Gastroesophageal sphincter (tissue), 4 donors: ENCODE measurements around the gene KLHDC2. TPM values are rescaled to one million over a fixed set of nuclear protein-coding genes. Genes with fewer than 3 reads are reported as not detected.
"Not testable (repeated sequence)": the region's sequence is repeated elsewhere in the genome, so short reads cannot be mapped to it uniquely, and the experiment has no call there.

Experiments
- ATAC-seq: fragments of 150-250 bp; one replicate; pipeline ENCODE4 v1.9.1; 2016; ENCODE audit warnings: mild to moderate bottlenecking, moderate library complexity
- H3K27ac ChIP-seq, 4 donors: fragments of 200-600 bp; sonication (generic) in 3 of 4; 1 replicate in 3 of 4; 2 replicates in 1 of 4; pipeline ENCODE4 v1.5.1; 2016 to 2019
- H3K27me3 ChIP-seq: fragments of 200-600 bp; sonication (generic); one replicate; pipeline ENCODE4 v1.5.1; 2019
- H3K36me3 ChIP-seq, 2 donors: fragments of 200-600 bp; sonication (generic); one replicate each; pipeline ENCODE4 v1.5.1; 2019; ENCODE audit warnings: control low read depth in 1 of 2
- H3K4me1 ChIP-seq, 3 donors: fragments of 200-600 bp; sonication (generic); 1 replicate in 2 of 3; 2 replicates in 1 of 3; pipeline ENCODE4 v1.5.1; 2016 to 2019; ENCODE audit warnings: control low read depth in 2 of 3
- H3K4me3 ChIP-seq, 2 donors: fragments of 200-600 bp; sonication (generic); one replicate each; pipeline ENCODE4 v1.5.1; 2019; ENCODE audit warnings: mild to moderate bottlenecking in 1 of 2, moderate library complexity in 1 of 2
- H3K9me3 ChIP-seq, 3 donors: fragments of 200-600 bp; sonication (generic); one replicate each; pipeline ENCODE4 v1.5.1; 2017 to 2019; ENCODE audit warnings: control low read depth in 2 of 3
- EP300 ChIP-seq: sonication (generic); formaldehyde crosslinking; IDR thresholded peaks from one replicate; pipeline ENCODE4 v1.6.1; 2017; ENCODE audit warnings: antibody characterized with exemption, mild to moderate bottlenecking
- POLR2A ChIP-seq, 2 donors: fragments of 450-650 bp; IDR thresholded peaks; one replicate each; pipeline ENCODE4 v1.6.1; 2017; ENCODE audit warnings: antibody characterized with exemption in 2 of 2, mild to moderate bottlenecking in 2 of 2, moderate library complexity in 1 of 2
- POLR2AphosphoS5 ChIP-seq: sonication (generic); formaldehyde crosslinking; IDR thresholded peaks from one replicate; pipeline ENCODE4 v1.6.1; 2017; ENCODE audit warnings: antibody characterized with exemption
- WGBS, 2 donors: methylation state at CpG; one replicate each; pipeline ENCODE4 v1.1.5; 2018; ENCODE audit warnings: low coverage in 1 of 2; 5-methylcytosine and 5-hydroxymethylcytosine counted together
- total RNA-seq, 4 donors: library from RNA; depleted of rRNA; stranded (reverse); fragments of >200 nt; gene quantifications; one replicate each; pipeline ENCODE4 v1.1.0, GENCODE V29; 2016
- TF ChIP-seq, protein P1 (sequence below), 4 experiments: fragments of 200-600 bp in 2 of 4; fragments of 450-650 bp in 2 of 4; sonication (generic) in 1 of 4; IDR thresholded peaks; one replicate each; pipeline ENCODE4 v1.5.1; 2017 to 2019; ENCODE audit warnings: antibody characterized with exemption in 4 of 4, mild to moderate bottlenecking in 2 of 4, moderate library complexity in 2 of 4

The KLHDC2 gene
- total RNA-seq, 4 donors from 2014 or later = 72.3 to 113 (median 97.1) TPM

DNA sequence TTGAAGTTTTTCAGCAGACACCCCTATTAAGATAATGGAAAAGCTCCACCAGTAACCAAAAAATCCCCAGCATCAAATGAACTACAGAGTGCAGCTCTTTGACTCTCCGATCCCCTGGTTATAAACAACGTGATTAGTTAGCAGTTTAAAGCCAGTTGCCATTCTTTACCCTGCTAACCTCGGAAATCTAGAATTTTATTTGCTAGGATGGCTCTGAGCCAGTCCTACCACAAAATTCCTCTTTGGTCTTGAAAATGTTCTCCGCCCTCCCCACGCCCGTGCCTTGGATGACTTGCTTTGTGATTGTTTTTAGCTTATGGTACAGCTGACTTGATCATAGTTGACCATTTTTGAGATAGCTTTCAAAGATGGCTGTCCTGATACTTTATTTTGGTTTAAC lies 1.2 kb downstream of the KLHDC2 start:
- H3K36me3 ChIP-seq = peaks cover 0 to 25% of the 10 kb centered on the region in 2 donors
- H3K27me3 ChIP-seq = no peaks in the 10 kb centered on the region
- WGBS, 2 donors = 16 to 48% methylated on average over 5 to 6 of the region's 6 CpGs
- peak overlapping the region; percentile 87 to 98 for H3K4me3 ChIP-seq
- peak overlapping the region; percentile 90 to 98 (median 96) for H3K27ac ChIP-seq
- H3K9me3 ChIP-seq = no peaks in the 10 kb centered on the region
- TF ChIP-seq, protein P1, sequence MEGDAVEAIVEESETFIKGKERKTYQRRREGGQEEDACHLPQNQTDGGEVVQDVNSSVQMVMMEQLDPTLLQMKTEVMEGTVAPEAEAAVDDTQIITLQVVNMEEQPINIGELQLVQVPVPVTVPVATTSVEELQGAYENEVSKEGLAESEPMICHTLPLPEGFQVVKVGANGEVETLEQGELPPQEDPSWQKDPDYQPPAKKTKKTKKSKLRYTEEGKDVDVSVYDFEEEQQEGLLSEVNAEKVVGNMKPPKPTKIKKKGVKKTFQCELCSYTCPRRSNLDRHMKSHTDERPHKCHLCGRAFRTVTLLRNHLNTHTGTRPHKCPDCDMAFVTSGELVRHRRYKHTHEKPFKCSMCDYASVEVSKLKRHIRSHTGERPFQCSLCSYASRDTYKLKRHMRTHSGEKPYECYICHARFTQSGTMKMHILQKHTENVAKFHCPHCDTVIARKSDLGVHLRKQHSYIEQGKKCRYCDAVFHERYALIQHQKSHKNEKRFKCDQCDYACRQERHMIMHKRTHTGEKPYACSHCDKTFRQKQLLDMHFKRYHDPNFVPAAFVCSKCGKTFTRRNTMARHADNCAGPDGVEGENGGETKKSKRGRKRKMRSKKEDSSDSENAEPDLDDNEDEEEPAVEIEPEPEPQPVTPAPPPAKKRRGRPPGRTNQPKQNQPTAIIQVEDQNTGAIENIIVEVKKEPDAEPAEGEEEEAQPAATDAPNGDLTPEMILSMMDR (IDR thresholded peaks at IDR 0.05) = no peak
- TF ChIP-seq POLR2AphosphoS5 = no peak
- TF ChIP-seq EP300 = no peak
- H3K4me1 ChIP-seq = peaks cover 0 to 42% (median 23%) of the 10 kb centered on the region in 3 donors
- no peak for ATAC-seq

DNA sequence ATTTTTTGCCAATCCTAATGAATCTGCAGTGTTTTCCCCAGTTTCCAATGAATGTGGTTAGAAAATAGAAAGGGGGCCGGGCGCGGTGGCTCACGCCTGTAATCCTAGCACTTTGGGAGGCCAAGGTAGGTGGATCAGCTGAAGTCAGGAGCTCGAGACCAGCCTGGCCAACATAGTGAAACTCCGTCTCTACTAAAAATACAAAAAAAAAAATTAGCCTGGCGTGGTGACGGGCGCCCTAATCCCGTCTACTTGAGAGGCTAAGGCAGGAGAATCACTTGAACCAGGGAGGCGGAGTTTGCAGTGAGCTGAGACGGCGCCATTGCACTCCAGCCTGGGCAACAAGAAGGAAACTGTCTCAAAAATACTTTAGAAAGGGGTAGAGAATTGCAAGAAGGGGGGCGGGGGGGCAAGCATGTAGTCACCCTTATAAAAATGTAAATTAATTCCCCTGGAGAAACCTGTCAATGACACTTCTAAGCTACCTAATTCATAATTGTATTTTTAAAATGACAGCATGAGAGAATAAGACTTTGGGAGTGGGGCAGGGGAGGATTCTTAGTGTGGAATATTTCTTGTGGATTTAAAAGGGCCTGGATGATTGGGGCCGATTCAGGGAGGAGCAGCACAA lies 1.7 kb downstream of the KLHDC2 start:
- Histone ChIP-seq H3K36me3 (peaks cover 0 to 30% of the 10 kb centered on the region in 2 donors), H3K4me3 (peak overlapping the region in 1 of 2 donors; percentile 98), H3K27ac (peak overlapping the region in 2 of 4 donors; percentile 97 to 98), H3K9me3 (no peaks in the 10 kb centered on the region), H3K4me1 (peaks cover 0 to 42% (median 23%) of the 10 kb centered on the region in 3 donors), H3K27me3 (no peaks in the 10 kb centered on the region)
- 62 to 64% methylated on average over 5 to 10 of the region's 15 CpGs for WGBS, 2 donors
- ATAC-seq = no peak
- TF ChIP-seq POLR2A (IDR thresholded peaks at IDR 0.05) (no peak), POLR2AphosphoS5 (no peak), EP300 (no peak)
- TF ChIP-seq, protein P1 (IDR thresholded peaks at IDR 0.05) = no peak

DNA sequence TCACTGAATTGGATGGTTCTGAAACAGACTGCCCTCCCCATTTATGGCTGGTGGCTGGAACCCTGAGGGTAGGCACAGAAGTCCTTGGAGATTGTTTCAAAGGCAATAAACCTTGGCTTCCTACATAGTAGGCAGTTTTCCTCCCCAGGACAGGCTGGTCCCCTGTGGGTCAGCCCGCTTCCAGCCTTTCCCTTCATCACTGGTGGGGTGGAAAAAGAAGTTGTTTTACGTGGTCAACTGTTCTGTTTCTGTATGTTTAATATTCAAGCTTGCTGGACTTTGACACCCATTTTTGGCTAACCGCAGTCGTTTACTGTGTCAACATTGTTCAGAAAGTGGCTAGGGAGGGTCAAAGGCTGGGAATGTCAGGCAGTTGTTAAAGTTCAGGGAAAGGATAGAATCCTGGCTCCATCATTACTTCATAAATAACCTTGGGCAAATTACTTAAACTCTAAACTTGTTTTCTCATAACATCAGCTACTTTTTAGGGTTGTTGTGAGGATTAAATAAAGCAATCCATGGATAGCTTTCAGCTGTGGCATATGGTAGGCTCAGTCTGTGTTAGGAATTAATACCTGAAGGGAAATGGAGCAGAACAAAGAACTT lies 2.4 kb downstream of the KLHDC2 start:
- no peaks in the 10 kb centered on the region for H3K27me3 ChIP-seq
- no peaks in the 10 kb centered on the region for H3K9me3 ChIP-seq
- no peak for TF ChIP-seq POLR2AphosphoS5
- TF ChIP-seq POLR2A (IDR thresholded peaks at IDR 0.05) = no peak
- TF ChIP-seq EP300 = no peak
- TF ChIP-seq, protein P1 (IDR thresholded peaks at IDR 0.05) = no peak
- no peak for ATAC-seq
- peaks cover 4 to 36% of the 10 kb centered on the region in 2 donors for H3K36me3 ChIP-seq
- H3K4me1 ChIP-seq = peaks cover 0 to 42% (median 23%) of the 10 kb centered on the region in 3 donors
- peak overlapping the region in 3 of 4 donors; percentile 1 to 98 (median 97) for H3K27ac ChIP-seq
- WGBS, 2 donors = 55 to 74% methylated on average over 2 to 4 of the region's 4 CpGs
- peak overlapping the region in 1 of 2 donors; percentile 98 for H3K4me3 ChIP-seq

DNA sequence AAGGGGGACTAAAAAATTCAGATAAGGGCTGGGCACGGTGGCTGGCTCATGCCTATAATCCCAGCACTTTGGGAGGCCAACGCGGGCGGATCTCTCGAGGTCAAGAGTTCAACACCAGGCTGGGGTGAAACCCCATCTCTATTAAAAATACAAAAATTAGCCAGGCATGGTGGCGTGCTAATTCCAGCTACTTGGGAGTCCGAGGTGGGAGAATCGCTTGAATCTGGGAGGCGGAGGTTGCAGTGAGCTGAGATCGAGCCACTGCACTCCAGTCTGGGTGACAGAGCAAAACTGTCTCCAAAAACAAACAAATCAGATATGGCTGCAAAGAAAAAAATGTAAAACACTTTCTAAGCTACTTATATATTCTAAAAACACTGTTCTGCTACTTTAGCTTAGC lies 3.7 kb downstream of the KLHDC2 start:
- H3K27me3 ChIP-seq, H3K4me3 ChIP-seq, H3K9me3 ChIP-seq, ATAC-seq, H3K27ac ChIP-seq: not testable (repeated sequence)
- WGBS, 2 donors = 87 to 90% methylated on average over 10 of the region's 10 CpGs
- peaks cover 8 to 50% of the 10 kb centered on the region in 2 donors for H3K36me3 ChIP-seq
- H3K4me1 ChIP-seq = peaks cover 0 to 39% (median 22%) of the 10 kb centered on the region in 3 donors

DNA sequence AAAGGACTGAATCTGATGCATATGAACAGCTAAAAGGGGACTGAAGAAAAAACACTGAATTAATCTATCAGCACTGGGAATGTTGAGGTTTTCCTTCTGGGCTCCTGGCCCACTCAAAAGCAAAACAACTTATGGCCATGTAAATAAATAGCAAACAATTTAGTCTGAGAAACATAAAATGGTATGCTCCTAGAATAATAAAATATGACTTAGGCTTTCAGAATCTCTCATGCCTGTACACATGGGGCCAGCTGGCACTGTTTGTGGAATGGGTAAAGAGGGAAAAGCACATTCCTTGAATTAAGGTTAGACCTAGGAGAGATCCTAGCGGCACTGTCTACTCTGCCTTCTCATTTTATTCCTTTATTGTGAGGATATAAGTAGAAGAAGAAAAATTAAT lies 6.2 kb downstream of the KLHDC2 start:
- peaks cover 0 to 31% (median 18%) of the 10 kb centered on the region in 3 donors for H3K4me1 ChIP-seq
- no peaks in the 10 kb centered on the region for H3K27me3 ChIP-seq
- ATAC-seq = no peak
- H3K4me3 ChIP-seq = no peak overlapping the region
- no peaks in the 10 kb centered on the region for H3K9me3 ChIP-seq
- no peak for TF ChIP-seq POLR2AphosphoS5
- no peak for TF ChIP-seq EP300
- TF ChIP-seq, protein P1 (IDR thresholded peaks at IDR 0.05) = no peak
- TF ChIP-seq POLR2A (IDR thresholded peaks at IDR 0.05) = no peak
- no peak overlapping the region for H3K27ac ChIP-seq
- H3K36me3 ChIP-seq = peaks cover 8 to 74% of the 10 kb centered on the region in 2 donors
- 85 to 100% methylated on average over 1 of the region's 1 CpG for WGBS, 2 donors
